HG03521 (cell line): ENCODE measurements around the gene HMGCLL1.

Experiments
- ATAC-seq: cut with Tn5 transposase; IDR thresholded peaks from one replicate; pipeline ENCODE4 v1.9.1; 2021; ENCODE audit warnings: mild to moderate bottlenecking, moderate library complexity; ENCODE audit not compliant: unreplicated experiment

The HMGCLL1 gene

DNA sequence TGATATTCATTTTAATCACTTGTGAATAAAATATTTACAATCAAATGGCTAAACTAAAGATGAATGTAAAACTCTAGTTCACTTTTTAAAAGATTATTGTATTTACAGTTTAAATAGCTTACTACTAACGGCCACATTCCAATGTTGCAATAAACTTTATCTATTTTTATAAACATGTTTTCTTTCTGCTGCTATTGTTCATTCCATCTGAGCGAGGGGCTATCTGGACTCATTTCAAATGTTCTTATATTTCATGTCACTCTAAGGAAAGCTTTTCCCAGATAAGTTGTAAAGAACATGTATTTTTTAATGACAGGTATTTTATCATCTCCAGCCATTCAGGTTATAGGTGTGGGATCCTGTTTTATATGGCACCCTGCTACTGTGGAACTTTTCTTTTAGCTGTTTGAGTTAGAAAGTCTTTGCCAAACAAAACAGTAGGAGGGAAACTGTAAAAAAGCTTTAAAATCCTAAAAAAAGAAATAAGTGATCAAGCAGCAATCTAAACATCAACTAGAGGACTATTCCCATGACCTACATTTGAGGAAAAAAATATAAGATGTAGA lies 42.5 kb downstream of the HMGCLL1 start:
- no peak for ATAC-seq

DNA sequence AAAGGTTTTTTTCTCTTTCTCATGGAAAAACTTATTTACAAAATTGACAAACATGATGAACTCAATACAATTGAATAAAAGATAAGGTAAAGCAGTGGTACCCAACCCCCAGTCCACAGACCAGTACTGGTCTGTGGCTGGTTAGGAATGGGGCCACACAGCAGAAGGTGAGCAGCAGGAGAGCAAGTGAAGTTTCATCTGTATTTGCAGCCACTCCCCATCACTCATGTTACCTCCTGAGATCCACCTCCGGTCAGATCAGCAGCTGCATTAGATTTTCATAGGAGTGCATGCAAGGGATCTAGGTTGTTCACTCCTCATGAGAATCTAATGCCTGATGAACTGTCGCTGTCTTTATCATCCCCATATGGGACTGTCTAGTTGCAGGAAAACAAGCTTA lies 47.5 kb downstream of the HMGCLL1 start:
- ATAC-seq: no peak

DNA sequence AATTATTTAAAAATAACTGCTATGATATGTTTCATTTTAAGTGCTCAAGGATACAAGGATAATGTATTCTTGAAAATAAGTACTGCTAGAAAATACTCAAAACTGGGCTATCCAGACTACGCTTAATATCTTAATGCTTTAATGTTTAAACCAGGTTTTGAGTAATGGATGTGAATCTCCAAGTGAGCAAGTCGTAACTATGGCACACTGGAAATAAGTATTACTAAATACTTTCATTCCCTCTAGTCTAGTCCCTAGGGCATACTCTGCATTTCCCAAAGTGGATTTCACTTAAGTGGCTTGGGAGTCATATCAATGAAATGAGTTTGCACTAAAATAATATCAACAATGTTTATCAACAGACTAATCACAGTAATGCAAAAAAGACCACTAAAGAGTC lies 48.1 kb downstream of the HMGCLL1 start:
- ATAC-seq: no peak

DNA sequence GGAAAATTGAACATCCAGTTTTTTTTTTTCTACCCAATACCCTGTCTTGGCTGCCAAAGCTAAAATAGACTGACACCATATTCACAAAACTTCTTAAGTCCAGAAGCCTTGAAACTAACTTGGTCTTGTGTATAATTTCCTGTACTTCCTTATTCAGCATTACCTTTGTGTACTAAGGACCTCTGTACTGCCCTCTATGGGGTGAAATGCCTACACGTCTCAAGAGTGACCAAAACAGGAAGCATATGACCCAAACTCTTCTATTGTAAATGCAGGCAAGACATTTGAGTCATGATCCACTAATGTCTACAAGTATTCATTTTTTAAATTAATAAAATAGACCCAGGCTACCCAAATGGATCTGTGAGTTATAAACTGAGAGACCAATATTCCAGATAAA lies 50.4 kb downstream of the HMGCLL1 start:
- ATAC-seq: peak; percentile 95

DNA sequence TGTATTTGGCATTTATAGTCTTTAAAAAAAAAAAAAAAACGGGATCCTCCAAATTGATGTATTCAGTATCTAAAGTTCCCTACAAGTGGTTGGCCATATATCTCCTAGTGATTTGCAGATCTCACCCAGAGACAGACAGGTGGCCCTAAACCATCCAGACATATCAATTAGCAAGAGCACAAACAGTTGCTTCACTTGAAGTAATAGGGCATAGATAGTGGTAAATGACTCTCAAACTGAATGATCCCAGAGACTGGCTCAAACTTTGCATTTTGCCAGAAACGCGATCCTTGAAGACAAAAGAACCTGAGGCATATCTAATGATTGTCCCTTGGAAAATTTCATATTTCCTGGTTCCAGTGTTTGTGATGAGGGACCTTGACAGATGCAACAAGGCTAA lies 54.6 kb downstream of the HMGCLL1 start:
- no peak for ATAC-seq

DNA sequence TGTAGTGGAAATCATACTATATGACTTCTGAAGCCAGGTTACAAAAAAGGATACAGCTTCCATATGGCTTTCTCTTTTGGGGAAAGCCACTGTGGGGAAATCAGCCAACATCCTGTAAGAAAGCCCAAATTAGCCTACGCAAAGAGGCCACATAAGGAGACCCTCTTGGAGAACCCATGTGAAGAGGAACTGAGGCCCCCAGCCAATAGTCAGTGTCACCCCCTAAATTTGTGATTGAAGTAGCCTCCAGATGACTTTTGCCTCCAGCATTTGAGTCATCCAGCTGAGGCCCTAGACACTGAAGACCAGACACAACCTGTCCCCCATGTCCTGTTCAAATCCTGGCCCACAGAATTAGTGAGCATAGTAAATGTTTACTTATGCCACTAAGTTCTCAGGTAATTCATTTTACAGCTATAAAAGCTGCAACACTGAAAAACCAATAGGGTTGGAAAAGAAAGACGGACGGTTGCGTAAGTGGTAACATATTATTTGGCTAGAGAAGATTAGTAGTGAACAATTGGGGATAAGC lies 60.4 kb downstream of the HMGCLL1 start:
- no peak for ATAC-seq

DNA sequence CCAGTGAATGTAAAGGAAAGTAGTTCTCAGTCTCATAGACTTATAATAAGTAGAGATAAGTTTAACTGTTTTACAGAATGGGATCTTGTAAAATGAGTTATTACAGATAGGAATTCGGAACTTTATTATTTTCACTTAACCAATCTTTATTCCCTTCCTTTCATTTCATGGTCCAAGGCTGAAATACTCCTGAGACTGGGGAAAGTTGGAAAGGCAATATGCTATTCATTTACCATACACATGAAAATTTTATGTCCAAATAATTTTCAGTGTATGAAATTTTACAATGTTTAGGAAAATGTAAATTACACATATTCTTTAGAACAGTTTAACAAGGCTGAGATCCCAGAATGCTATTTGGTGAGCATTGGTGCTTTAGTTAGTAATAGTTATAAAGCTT lies 62.3 kb downstream of the HMGCLL1 start:
- ATAC-seq: no peak

DNA sequence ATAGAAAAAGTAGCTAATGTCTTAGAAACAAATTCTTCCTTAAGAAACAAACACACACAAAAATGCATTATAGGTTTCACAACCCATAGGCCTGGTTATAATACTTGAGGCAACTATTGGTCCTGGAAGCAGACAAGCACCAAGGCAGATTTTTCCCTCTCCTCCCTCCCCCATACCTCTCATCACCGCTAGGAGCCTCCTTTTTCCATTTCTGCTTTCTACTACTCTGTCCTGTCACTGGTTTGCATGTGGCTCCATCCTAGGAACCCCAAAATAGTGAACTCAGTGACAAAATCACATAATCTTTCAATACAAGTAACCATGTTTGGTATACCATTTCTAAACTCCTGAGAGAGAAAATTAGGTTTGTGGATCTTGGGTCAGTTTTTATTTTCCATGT lies 66.1 kb downstream of the HMGCLL1 start:
- no peak for ATAC-seq

DNA sequence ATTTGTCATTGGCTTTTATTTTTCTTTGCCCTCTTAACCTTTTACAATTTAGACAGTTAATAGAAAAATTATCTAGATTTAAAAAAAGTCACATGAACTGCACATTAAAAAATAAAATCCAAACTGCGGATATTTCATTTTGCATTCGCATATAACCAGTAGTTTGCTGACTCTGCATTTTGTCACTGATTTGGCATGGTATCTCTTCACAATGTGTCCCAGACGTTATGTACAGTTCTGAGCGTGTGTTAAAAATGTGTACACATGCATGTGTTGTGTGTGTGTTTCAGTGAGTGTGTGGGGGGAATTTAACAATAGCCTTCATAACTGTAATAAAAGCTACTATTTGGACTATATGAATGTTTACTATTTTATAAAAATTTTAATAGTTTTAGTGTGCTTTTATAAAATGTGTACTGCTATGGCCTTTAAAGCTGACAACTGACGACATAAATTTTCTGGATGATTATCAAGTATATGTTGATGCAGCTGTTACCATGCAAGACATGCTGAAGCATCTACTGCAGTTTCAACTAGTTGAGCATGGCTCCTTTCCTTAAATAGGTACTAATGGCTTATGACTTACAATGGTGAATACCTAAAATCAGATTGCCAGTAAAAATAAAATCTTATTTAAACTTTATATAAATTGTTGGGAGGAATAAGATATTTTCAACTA lies 67.7 kb downstream of the HMGCLL1 start:
- no peak for ATAC-seq

DNA sequence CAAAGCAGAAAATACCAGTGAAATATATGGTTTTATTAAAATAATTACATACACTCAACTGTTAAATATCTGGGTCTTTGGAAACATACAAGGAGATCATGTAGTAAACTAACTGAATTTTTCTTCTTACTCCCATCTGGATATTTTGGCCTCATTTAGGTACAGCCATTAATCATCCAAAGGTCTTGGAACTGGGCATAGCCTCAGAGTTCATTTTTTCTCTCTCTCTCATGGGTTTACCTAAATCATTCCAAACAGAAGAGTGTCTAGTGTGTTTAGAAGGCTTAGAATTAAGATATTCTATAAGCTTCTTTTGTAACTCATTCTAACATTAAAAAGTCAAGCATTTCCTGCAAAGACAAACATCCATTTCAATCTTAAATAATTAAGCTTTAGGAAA lies 79.4 kb downstream of the HMGCLL1 start:
- ATAC-seq: no peak

DNA sequence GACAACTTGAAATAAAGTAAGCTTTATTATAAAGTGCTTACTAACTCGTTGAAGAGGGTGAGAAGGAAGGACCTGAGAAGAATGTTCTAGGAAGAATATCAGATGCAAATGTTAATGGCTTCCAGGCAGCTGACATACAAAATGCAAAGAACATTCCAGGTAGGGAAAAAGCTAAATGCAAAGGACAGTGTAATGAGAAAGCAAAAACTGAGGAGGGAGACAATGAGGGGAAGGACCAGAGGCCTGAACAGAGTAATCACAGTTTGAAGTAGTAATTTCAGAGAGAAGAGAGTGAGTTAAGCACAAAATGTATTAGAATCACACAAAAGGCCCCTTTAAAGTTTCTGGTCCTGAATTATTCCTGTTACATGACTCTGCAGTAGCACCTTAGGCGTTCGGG lies 81.3 kb downstream of the HMGCLL1 start:
- ATAC-seq: no peak

DNA sequence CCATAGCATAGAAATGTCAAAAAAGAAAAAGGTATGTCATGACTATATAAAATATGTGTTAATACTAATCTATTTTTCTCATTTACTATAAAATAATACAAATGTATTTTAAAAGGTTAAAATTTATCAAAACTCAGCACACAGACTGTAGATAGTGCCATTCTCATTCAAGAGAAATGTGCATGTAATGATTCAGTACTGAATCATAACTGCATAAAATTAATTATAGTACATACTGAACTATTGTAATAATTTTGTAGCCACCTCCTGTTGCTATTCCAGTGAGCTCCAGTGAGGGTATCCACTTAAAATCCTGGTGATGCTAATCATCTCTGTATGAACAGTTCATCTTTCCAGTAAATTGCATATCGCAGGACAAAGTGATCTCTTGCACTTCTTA lies 82.8 kb downstream of the HMGCLL1 start:
- ATAC-seq: no peak

DNA sequence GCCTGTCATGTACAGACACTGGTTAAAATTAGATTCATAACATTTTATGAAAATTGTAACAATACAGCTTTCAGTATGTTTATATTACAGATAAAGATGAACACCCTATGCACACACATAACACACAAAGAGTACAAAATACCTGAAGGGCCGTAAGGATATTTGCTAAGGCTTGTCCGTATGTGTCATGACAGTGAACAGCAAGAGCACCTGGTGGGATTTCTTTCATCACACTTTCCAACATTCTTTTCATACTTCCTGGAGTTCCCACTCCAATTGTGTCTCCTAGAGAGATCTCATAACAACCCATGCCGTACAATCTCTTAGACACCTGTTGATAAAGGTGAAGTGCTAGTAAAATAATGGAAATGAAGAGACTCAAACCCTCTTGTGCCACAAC lies 83.7 kb downstream of the HMGCLL1 start:
- ATAC-seq: no peak

DNA sequence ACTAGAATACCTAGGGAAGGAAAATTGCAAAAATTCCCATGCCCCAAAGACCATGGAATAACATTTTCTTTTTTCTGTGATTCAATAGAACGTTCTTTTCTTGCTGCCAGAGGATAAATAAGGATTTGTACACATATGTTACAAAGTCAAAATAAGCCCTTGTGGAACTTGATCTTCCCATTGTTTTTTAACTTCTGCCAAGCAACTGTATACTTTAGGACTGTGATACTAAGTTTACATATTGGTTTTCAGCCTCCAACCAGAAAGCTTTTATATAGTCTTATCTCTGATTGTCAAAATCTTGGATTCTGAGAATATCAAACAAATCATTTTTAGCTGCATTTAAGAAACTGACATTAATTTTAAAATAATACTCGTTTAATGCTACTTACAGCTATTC lies 84.6 kb downstream of the HMGCLL1 start:
- ATAC-seq: no peak

DNA sequence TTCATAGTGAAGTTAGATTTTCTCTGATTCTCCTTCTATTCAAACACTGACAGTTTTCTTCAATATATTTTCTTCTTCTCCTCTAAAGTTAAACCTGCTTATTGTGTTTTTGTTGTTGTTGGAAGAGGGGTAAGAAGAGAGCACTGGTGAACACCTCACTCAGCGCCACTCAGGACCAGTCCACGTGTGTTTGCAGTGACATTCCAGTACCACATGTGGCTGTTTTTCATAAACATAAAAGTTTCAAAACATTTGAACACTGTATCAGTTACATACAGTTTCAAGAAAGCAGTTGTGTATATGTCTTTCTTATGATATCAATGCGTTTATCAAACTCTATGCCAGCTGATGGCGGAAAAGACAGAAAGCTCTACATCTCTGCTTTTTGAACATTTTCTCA lies 86.7 kb downstream of the HMGCLL1 start:
- no peak for ATAC-seq

DNA sequence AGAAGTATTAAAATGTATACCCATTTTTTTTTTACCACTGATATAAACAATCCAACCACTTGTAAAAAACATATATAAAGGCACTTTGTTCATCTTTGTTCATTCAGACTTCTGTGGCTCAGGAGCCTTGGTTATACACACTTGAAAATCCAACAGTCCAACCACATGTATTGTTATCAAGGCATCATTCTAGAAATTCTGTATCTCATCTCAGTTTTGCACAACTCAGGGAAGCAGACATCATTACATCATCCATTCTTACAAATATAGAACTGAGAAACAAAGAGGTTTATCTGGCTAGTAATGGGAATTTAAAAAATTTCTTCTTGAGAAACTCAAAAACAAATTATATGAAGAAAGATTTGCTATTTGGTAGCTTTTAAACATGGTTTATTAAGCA lies 88.1 kb downstream of the HMGCLL1 start:
- no peak for ATAC-seq

DNA sequence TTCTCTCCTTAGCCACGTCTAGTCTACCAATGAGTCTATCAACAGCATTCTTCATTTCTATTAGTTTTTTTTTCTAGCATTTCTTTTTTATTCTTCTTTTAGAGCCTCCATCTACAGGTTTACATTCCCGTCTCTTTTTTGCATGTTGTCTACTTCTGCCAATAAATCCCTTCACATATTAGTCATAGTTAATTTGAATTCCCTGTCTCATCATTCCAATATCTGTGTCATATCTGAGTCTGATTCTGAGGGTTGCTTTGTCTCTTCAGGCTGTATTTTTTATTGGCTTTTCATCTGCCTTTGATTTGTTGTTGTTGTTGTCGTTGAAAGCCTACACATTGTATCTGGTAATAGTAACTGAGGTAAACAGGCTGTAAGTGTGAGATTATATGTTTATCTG lies 104.6 kb downstream of the HMGCLL1 start:
- no peak for ATAC-seq

DNA sequence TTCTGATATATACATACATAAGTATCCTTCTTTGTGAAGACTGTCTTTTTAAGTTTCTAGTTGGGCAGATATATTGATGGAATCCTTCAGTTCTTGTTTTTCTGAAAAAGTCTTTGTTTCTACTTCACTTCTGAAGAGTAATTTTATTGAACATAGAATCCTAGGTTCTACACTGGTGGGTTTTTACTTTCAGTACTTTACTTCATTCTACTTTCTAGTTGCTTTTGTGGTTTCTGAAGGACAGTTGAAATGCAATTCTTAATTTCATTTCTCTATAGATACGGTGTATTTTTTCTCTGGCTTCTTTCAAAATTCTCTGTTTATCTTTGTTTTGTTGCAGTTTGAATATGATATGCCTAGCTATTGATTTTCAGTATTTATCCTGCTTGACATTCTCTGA lies 105.3 kb downstream of the HMGCLL1 start:
- ATAC-seq: no peak

DNA sequence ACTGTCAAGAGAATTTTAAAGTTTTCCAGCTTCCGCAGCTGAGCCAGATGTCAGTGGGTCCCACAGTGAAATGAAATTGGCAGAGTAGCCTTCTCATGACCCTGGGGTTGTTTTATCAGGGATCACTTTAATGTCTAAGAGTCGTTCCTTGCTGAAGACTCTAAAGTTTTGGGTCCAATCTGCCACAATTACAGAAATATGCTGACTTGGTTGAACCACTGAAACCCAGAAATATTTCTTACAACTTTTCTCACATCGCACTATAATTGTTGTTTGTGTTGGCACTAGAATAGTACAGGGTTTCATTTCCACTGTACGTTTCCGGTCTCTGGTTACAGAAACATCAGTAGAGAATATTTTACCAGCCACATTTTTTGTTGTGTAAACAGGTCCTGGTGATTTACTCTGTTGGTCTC lies 109.0 kb downstream of the HMGCLL1 start:
- ATAC-seq: no peak

DNA sequence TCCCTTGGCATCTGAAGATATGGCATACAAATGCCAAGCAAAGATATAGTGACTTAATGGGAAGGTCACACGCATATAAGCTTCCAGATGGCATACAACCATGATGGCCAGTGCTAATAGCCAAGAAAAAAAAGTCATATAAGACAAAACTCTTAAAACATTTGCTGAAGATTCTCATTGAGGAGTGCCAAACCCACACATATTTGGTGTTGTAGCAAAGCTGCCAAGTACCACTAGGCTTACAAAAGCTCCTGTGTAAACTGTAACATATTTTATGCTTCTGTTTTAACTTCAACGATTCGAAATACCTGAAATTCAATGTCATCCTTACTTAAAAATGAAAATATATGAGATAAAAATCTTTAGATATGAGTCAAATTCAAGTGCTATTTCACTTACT lies 123.0 kb downstream of the HMGCLL1 start:
- no peak for ATAC-seq

DNA sequence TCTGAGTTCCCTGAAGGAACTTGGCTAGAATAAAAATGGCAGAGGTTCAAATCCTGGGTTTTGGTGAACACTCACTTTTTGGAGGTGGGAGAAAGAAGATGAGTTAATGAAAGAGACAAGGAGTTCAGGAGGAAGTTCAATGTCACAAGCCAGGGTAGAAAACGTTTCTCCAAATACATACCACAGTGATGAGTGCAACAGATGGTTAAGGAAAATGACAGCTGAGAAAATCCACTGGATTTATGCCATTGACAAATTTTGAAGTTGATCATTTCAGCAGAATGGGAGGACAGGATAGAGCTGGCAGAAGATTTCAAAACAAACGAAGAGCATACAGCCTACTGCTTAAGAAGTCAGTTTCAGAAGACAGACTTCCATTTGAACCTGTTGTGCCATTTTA lies 129.0 kb downstream of the HMGCLL1 start:
- no peak for ATAC-seq

DNA sequence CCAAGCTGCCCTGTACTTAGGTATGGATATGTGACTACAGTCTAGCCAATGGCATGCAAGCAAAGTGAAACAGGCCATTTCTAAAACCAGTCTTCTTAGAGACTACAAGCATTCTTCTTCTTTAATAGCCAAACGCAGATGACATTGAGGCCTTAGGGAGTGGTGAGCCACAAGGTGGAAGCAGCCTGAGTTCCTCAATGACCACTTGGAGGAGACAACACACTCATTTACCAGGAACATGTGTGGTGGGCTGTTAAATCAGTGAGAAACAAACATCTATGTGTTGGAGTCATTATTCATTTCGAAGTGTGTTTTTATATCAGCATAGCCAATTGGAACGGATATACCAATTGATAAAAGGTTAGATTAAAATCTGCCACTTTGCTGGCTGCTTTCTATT lies 129.8 kb downstream of the HMGCLL1 start:
- no peak for ATAC-seq

DNA sequence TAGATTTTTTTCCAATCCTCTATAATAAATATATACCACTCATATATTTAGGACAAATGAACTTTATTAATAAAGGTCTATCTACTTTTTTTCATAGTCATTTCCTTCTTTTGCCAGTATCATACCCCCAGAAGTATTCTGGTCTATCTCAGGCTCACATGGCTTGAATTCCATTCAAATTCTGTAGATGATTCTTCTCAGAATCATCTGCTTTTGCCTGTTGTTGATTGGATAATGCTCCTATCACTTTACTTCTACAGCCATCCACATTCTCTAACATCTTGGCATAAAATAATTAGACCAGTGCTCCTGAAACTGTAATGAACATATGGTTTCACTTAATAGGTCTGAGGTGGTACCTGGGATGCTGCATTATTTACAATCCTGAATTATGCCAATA lies 130.5 kb downstream of the HMGCLL1 start:
- ATAC-seq: no peak
